Stimulated activated CD4-positive, alpha-beta T cell treated with anti-CD3 and anti-CD28 coated beads, TNF-alpha, amount 100 ng/mL, for 4 hours (primary cell): Measurements from ENCODE around the gene MRPL14.

Source experiments
- DNase-seq, 3 experiments: peaks; one replicate each; pipeline ENCODE4 v3.0.0-alpha.2; 2020; ENCODE audit warnings: low read depth in 3 of 3

The MRPL14 gene

DNA sequence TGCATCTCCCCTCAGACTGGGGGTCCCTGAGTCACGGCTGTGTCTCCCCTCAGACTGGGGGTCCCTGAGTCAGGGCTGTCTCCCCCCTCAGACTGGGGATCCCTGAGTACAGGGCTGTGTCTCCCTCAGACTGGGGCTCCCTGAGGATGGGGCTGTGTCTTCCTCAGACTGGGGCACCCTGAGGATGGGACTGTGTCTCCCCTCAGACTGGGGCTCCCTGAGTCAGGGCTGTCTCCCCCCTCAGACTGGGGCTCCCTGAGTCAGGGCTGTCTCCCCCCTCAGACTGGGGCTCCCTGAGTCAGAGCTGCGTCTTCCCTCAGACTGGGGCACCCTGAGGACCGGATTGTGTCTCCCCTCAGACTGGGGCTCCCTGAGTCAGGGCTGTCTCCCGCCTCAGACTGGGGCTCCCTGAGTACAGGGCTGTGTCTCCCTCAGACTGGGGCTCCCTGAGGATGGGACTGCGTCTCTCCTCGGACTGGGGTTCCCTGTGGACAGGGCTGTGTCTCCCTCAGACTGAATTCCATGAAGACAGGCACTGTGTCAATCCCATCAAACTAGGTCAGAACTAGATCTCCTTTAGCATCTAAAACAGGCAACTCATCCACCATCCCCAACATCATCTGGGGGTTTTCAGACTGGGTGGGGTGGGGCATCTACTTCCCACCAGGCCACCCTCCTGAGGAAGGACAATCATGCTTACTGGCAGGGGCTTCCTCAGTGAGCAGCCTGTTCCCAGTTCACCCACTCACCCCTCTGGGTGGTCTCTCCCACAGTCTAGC is 60.7 kb downstream of the MRPL14 start:
- no peak for DNase-seq

GRCh38 chr6:44065443-44066140 is 61.7 kb downstream of the MRPL14 start:
- no peak for DNase-seq

- no peak for DNase-seq
Measured at GRCh38 chr6:44064948-44065272, 62.3 kb downstream of the MRPL14 start.

DNA sequence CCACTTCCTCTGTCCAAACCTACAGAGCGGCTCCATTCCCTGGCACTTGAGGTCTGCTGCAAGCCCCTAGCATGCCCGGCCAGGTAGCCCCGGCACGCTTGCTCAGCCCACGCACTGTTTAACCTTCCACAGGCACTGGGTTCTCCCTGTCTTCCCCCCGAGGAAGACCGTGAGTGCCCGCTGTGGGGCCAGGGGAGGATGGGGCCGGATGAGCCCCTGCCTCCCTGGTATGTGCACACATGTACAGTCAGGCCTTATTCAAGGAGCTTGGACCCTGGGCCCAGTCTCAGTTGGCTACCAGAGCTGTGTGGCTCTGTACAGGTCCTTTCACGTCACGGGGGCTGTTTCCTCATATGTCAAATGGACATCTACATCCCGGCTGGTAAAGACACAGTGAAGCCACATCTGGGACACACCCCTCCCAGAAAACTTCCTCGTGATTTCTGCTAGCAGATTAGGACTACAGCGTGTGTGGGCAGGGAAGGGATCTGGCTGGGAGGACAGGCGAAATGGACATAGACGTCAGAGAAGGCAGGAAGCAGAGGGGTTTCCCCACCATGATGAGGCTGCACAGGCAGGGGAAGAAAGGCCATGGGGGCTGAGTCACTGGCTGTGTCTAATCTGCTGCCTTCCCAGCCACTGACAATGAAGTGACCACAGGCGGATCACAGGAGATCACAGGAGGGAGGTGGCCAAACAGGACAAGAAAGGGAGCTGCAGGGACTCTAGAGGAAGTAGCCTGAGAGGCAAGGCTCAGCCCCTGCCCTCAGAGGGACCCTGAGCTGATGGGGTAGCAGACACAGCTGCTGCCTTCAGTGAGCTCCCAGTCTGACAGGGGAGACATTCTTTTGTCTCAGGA is 62.9 kb downstream of the MRPL14 start:
- DNase-seq: no peak

DNA sequence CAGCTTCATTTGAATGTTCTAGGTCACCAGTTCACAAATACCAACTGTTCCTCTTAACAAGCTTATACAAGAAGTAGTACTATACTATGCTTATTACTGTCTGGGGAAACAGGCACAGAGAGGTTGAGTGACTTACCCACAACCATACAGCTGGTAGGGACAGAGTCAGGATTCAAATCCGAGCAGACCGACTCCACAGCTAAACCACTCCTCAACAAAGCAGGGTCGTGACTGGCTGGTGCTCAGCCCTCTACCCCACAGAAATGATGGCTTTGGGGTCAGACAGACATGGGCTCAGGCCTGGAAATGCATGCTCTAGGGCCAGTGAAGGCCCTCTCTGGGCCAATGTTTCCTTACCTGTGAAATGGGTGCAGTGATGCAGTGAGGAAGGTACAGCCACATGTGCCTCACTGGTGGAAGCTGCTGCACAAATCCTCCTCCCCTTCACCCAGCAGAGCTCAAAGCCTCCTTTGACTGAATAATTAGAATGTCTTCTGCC is 63.6 kb downstream of the MRPL14 start:
- no peak for DNase-seq
